PC-3 (cell line): Measurements from ENCODE around the gene DCAF7. TPM values are rescaled to one million over a fixed set of nuclear protein-coding genes. Genes with fewer than 3 reads are reported as not detected.

Source experiments
- ATAC-seq: fragments of 200-7000 bp; cut with Tn5 transposase; 2 replicates; pipeline ENCODE4 v1.9.1; 2020; ENCODE audit warnings: mild to moderate bottlenecking, moderate library complexity
- BruUV-seq: library from RNA; stranded (reverse); fragments of 400-500 nt; replicated peaks from 2 replicates; lab custom pipeline; 2021; lab: Mats Ljungman, UMichigan
- CTCF ChIA-PET: fragments of 300-600 bp; sonication (Branson Sonifier 250); formaldehyde crosslinking; loops from one replicate; lab custom pipeline; 2022; ENCODE audit warnings: antibody characterized with exemption; lab: Charles Lee
- POLR2A ChIA-PET: fragments of 300-600 bp; sonication (Branson Sonifier 250); formaldehyde crosslinking; loops from one replicate; lab custom pipeline; 2022; ENCODE audit warnings: antibody characterized with exemption; ENCODE audit not compliant: unreplicated experiment; lab: Charles Lee
- DNase-seq: peaks from one replicate; pipeline ENCODE4 v3.0.0-alpha.2; 2015
- H2AFZ ChIP-seq: fragments of 300-600 bp; sonication (generic); 2 replicates; pipeline ENCODE4 v1.6.0; 2016; ENCODE audit warnings: antibody characterized with exemption, low read length
- H3F3A ChIP-seq: fragments of 300-600 bp; sonication (generic); one replicate; pipeline ENCODE4 v1.6.0; 2017; ENCODE audit warnings: antibody characterized with exemption, low read length, control low read depth, mild to moderate bottlenecking; ENCODE audit not compliant: unreplicated experiment
- H3K27ac ChIP-seq: fragments of 300-600 bp; sonication (generic); 2 replicates; pipeline ENCODE4 v1.5.1; 2016; ENCODE audit warnings: mild to moderate bottlenecking, low read length
- H3K27me3 ChIP-seq: fragments of 300-600 bp; sonication (generic); 2 replicates; pipeline ENCODE4 v1.6.1; 2016; ENCODE audit warnings: low read length, mixed read lengths
- H3K36me3 ChIP-seq: fragments of 300-600 bp; sonication (generic); 2 replicates; pipeline ENCODE4 v1.6.1; 2016; ENCODE audit warnings: low read depth, mixed run types, low read length, mixed read lengths
- H3K4me1 ChIP-seq: fragments of 300-600 bp; sonication (generic); 2 replicates; pipeline ENCODE4 v1.5.1; 2016; ENCODE audit warnings: low read length; ENCODE audit not compliant: insufficient read depth
- H3K4me2 ChIP-seq: fragments of 300-600 bp; sonication (generic); 2 replicates; pipeline ENCODE4 v1.6.0; 2016; ENCODE audit warnings: low read length
- H3K4me3 ChIP-seq: fragments of 300-600 bp; sonication (generic); 2 replicates; pipeline ENCODE4 v1.5.1; 2016; ENCODE audit warnings: mild to moderate bottlenecking, low read length, mixed read lengths
- H3K79me2 ChIP-seq: fragments of 300-600 bp; sonication (generic); 2 replicates; pipeline ENCODE4 v1.6.1; 2017; ENCODE audit warnings: low read length, mixed read lengths
- H3K9ac ChIP-seq: fragments of 300-600 bp; sonication (generic); 2 replicates; pipeline ENCODE4 v1.6.0; 2016; ENCODE audit warnings: mild to moderate bottlenecking, low read length
- H3K9me2 ChIP-seq: fragments of 300-600 bp; sonication (generic); replicated peaks from 2 replicates; pipeline ENCODE4 v1.6.1; 2016; ENCODE audit warnings: mixed run types, low read length, mixed read lengths
- H3K9me3 ChIP-seq: fragments of 300-600 bp; sonication (generic); 2 replicates; pipeline ENCODE4 v1.6.1; 2016; ENCODE audit warnings: low read length, mixed read lengths
- H4K20me1 ChIP-seq: fragments of 300-600 bp; sonication (generic); 2 replicates; pipeline ENCODE4 v1.6.1; 2016; ENCODE audit warnings: low read length, mixed read lengths
- EZH2 ChIP-seq: fragments of 300-600 bp; sonication (generic); IDR thresholded peaks from one replicate; pipeline ENCODE4 v1.6.1; 2017; ENCODE audit warnings: antibody characterized with exemption, mild to moderate bottlenecking, low read length; ENCODE audit not compliant: unreplicated experiment
- EZH2phosphoT487 ChIP-seq: fragments of 300-600 bp; sonication (generic); IDR thresholded peaks from 2 replicates; pipeline ENCODE4 v1.6.1; 2018; ENCODE audit warnings: mild to moderate bottlenecking, antibody characterized with exemption, low read length, borderline replicate concordance
- intact Hi-C: fragments of 100-400 bp; cut with micrococcal nuclease; formaldehyde crosslinking; loops from 2 replicates; pipeline ENCODE4 v1.9.0; 2023
- total RNA-seq: library from RNA; depleted of rRNA; stranded (reverse); fragments of >200 nt; gene quantifications from 2 replicates; pipeline ENCODE4 v1.2.3, GENCODE V29; 2014
- TF ChIP-seq, protein P1 (sequence below): fragments of 300-600 bp; sonication (generic); conservative IDR thresholded peaks from 2 replicates; pipeline ENCODE4 v1.5.1; 2017; ENCODE audit warnings: antibody characterized with exemption, low read depth, mild to moderate bottlenecking, low read length

Gene DCAF7
- total RNA-seq, 1 experiment from 2014 or later, result 46.5 TPM

DNA sequence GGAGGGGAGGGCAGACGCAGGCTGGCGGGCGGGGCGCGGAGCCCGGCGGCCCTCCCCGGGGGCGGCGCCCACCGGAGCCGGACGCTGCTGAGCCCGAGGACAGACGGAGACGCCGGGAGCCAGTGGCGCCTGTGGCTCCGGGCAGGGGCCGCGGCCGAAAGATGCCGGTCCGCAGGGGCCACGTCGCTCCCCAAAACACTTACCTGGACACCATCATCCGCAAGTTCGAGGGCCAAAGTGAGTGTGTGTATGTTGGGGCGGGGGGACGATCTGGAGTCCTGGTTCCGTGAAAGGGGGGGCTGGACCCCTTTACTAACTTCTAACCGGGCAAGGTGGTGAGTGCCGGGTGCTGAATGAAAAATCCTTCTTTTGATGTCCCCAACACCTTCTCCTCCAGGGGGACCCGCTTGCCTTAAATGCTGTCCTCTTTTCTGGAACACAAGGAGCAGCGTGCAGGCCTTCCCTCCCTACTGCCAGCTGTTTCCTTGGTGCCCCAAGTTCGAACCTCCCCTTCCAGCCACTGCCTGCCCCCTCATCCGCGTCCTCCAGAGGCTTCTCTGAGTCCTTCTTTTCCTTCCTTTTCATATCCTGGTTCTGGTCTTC lies 26.9 kb upstream of the DCAF7 start, which contains the start of gene KCNH6:
Gene KCNH6, plus strand, starts transcription at position 106 of the 603 bp plus-strand sequence. Its CDS starts 56 bp downstream, at position 162.
- Histone ChIP-seq H4K20me1 (no peaks in the 10 kb centered on the region), H3K27me3 (no peaks in the 10 kb centered on the region), H2AFZ (no peak within 1 kb of the TSS), H3F3A (no peaks in the 10 kb centered on the region), H3K4me2 (peak within 1 kb of the TSS; percentile 26; the same call in 1 of the 2 replicates), H3K4me1 (no peaks in the 10 kb centered on the region), H3K27ac (no peak within 1 kb of the TSS), H3K4me3 (no peak within 1 kb of the TSS), H3K79me2 (no peaks in the 10 kb centered on the region), H3K9ac (no peak within 1 kb of the TSS), H3K9me3 (no peaks in the 10 kb centered on the region), H3K9me2 (no peaks in the 10 kb centered on the region), H3K36me3 (no peaks in the 10 kb centered on the region)
- ChIA-PET CTCF (no interaction called here), POLR2A (no interaction called here)
- TF ChIP-seq, protein P1, sequence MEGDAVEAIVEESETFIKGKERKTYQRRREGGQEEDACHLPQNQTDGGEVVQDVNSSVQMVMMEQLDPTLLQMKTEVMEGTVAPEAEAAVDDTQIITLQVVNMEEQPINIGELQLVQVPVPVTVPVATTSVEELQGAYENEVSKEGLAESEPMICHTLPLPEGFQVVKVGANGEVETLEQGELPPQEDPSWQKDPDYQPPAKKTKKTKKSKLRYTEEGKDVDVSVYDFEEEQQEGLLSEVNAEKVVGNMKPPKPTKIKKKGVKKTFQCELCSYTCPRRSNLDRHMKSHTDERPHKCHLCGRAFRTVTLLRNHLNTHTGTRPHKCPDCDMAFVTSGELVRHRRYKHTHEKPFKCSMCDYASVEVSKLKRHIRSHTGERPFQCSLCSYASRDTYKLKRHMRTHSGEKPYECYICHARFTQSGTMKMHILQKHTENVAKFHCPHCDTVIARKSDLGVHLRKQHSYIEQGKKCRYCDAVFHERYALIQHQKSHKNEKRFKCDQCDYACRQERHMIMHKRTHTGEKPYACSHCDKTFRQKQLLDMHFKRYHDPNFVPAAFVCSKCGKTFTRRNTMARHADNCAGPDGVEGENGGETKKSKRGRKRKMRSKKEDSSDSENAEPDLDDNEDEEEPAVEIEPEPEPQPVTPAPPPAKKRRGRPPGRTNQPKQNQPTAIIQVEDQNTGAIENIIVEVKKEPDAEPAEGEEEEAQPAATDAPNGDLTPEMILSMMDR, result no peak
- TF ChIP-seq EZH2 (no peak), EZH2phosphoT487 (no peak)
- no TSS peak for BruUV-seq
- ATAC-seq (no peak), DNase-seq (no peak)
- intact Hi-C loops, result no loop called here

GRCh38 chr17:63524051-63524450 lies 26.2 kb upstream of the DCAF7 start:
- H3K4me3 ChIP-seq, result no peak overlapping the region
- H3F3A ChIP-seq, result no peaks in the 10 kb centered on the region
- no peaks in the 10 kb centered on the region for H3K36me3 ChIP-seq
- H3K79me2 ChIP-seq, result no peaks in the 10 kb centered on the region
- no peak for DNase-seq
- ChIA-PET CTCF (no interaction called here), POLR2A (no interaction called here)
- ATAC-seq, result no peak
- H3K9me2 ChIP-seq, result no peaks in the 10 kb centered on the region
- intact Hi-C loops, result no loop called here
- no peaks in the 10 kb centered on the region for H3K9me3 ChIP-seq
- H3K27ac ChIP-seq, result no peak overlapping the region
- no TSS peak for BruUV-seq
- H3K4me2 ChIP-seq, result no peak overlapping the region
- H4K20me1 ChIP-seq, result no peaks in the 10 kb centered on the region
- H3K9ac ChIP-seq, result no peak overlapping the region
- H3K4me1 ChIP-seq, result no peaks in the 10 kb centered on the region
- H3K27me3 ChIP-seq, result no peaks in the 10 kb centered on the region
- TF ChIP-seq EZH2phosphoT487, result no peak
- TF ChIP-seq, protein P1, result no peak
- no peak for TF ChIP-seq EZH2
- H2AFZ ChIP-seq, result no peak overlapping the region

DNA sequence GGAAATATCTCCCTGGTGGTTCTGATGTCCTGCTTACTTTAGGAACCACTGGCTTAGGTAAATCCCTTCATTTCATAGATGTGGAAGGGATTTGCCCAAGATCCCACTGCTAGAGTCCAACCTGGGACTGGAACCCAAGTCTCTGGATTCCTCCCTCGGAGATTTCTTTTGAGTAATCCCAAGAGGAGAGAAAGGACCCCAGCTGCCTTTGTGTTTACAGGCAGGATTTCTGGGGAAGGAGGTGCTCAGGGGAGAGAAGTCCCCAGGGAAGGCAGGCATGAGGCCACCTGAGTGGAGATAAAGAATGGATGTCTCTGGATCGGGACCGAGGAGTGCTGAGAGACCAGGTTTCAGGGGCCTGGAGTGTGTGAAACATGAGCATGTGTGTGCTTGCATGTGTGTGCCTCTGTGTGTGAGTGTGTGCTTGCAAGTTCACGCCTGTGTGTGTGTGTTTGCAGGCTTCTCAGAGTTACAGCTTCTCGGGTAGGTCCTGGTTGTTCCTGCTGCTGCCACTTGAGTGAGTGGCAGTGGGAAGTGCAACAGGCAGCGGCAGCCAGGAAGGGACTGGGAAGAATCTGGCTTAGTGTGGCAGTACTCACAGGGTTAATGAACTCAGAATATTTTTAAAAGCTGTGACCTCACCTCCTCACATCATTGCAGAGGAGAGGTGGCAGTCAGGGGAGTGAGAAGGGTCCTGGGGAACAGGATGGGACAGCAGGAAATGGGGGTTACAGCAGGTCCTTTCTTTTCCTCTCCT lies 24.9 kb upstream of the DCAF7 start:
- H3K36me3 ChIP-seq, result no peaks in the 10 kb centered on the region
- TF ChIP-seq, protein P1, result no peak
- TF ChIP-seq EZH2phosphoT487 (no peak), EZH2 (no peak)
- no peak overlapping the region for H3K4me3 ChIP-seq
- no peak overlapping the region for H3K4me2 ChIP-seq
- ChIA-PET CTCF (no interaction called here), POLR2A (no interaction called here)
- no peak overlapping the region for H2AFZ ChIP-seq
- H3K9me2 ChIP-seq, result no peaks in the 10 kb centered on the region
- no TSS peak for BruUV-seq
- H3F3A ChIP-seq, result no peaks in the 10 kb centered on the region
- H3K79me2 ChIP-seq, result no peaks in the 10 kb centered on the region
- no peaks in the 10 kb centered on the region for H3K9me3 ChIP-seq
- intact Hi-C loops, result no loop called here
- H3K27ac ChIP-seq, result no peak overlapping the region
- DNase-seq (no peak), ATAC-seq (no peak)
- H3K4me1 ChIP-seq, result no peaks in the 10 kb centered on the region
- H3K27me3 ChIP-seq, result no peaks in the 10 kb centered on the region
- no peak overlapping the region for H3K9ac ChIP-seq
- no peaks in the 10 kb centered on the region for H4K20me1 ChIP-seq
